Hindlimb muscle (tissue), 1 donor: ENCODE measurements around the gene JAKMIP1. TPM values are rescaled to one million over a fixed set of nuclear protein-coding genes. Genes with fewer than 3 reads are reported as not detected.

ENCODE experiments used
- DNase-seq: peaks from one replicate; pipeline ENCODE4 v3.0.0-alpha.2; 2013
- polyA plus RNA-seq: library from polyadenylated mRNA; unstranded; fragments of 120-200 nt; gene quantifications from one replicate; pipeline ENCODE4 v1.2.1, GENCODE V29; 2013; ENCODE audit not compliant: insufficient read length

The JAKMIP1 gene
- polyA plus RNA-seq, 1 donor: 0.14 TPM

DNA sequence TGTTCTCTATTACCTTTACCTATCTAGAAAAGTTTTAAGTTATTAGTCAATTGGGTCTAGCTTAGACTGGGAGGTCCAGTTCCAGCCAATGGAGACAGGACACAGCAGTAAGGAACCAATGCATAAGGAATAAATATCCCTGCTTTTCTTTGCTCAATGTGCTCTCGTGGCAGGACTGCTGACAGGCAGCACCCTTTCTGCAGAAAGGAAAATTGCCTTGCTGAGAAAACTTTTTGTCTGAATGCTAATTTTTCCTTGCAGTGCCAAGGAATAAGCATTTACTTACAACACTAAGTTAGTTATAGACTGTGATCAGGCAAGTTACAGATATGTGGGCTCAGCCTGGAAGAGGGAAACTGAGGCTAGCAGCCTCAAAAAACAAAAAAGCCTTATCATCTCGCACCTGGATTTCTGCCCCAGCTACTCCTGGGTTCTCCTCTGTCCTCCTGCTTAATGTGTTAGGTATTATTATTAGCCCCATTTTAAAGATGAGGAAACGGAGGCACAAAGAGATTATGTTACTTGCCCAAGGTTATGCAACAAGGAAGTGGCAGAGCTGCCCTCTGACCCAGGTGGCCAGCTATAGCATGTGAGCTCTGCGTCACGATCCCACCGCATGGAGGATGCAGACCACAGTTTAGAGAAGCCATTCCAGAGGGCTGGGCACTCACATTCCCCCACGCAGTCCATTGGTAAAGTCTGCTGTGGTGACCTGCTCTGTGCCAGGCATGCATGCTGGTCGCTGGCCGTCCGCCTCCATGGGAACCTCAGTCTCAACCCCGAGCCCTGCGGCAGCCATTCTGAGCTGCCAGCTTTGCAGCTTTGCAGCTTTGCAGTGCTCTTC, 141.6 kb downstream of the JAKMIP1 start:
- no peak for DNase-seq

DNA sequence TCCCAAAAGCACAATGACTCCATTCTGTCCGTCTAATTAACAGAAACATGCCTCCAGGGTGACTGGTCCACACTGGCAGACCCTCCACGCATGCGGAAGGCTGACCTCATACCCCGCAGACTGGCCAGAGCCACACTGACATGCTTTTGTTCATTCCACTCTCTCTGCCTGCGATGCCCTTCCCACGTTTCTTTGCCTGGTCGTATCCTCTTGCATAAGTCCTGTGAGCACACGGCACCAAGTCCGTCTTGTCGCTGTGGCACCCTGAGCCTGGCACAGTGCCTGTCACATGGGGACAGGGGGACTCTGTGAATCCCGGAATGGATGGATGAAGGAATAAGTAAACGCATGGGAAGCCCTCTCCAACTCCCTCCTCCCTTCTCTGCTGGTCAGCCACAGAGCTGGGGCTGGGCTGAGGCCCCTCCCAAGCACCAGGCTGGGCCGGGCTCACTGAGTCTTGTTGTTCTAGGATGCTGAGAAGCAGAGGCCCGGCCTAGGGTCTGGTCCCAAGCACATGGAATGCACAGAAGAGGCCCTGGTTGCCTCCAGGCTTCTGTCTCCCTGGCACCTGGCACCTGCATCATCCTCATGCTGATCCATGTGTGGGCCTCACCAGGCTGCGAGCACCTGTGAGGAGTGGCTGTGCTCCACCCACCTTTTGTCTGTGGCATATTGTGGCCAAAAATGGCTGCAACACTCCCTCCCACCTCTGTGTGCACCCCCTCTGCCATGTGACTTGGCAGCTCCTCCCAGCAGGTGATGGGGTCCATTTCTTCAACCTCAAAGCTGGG, 143.2 kb downstream of the JAKMIP1 start:
- DNase-seq: no peak

DNA sequence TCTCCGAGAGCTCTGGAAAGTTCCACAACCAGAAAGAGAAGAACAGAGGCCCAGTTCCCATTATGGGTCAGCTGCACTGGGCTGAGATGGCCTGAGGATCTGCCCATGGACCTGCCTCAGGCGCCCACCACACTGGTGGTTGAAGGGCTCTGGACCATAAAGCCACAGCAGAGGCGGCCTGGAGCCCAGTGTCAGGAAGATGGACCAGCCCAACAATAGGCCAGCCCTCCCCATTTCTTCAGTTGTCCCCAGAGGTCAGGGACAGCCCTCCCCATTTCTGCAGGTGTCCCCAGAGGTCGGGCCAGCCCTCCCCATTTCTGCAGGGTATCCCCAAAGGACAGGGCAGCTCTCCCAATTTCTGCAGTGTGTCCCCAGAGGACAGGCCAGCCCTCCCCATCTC, 144.9 kb downstream of the JAKMIP1 start:
- no peak for DNase-seq

DNA sequence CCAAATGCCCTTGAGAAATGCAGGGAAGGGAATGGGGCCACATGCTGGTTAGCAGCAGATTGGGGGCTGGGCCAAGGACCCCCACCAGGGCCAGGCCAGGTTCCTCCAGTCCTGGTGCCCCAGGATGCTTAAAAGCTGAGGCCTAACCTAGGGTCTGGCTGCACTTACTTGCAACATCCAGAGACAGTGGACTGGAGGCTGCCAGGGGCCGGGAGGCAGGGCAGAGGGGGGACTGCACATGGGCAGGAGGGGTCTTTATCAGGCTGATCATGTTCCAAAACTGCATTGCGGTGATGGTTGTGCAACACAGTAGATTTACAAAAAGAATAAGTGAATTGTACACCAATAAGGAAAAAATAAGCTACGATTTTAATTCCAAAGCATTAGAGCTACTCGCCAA, 145.3 kb downstream of the JAKMIP1 start:
- no peak for DNase-seq

DNA sequence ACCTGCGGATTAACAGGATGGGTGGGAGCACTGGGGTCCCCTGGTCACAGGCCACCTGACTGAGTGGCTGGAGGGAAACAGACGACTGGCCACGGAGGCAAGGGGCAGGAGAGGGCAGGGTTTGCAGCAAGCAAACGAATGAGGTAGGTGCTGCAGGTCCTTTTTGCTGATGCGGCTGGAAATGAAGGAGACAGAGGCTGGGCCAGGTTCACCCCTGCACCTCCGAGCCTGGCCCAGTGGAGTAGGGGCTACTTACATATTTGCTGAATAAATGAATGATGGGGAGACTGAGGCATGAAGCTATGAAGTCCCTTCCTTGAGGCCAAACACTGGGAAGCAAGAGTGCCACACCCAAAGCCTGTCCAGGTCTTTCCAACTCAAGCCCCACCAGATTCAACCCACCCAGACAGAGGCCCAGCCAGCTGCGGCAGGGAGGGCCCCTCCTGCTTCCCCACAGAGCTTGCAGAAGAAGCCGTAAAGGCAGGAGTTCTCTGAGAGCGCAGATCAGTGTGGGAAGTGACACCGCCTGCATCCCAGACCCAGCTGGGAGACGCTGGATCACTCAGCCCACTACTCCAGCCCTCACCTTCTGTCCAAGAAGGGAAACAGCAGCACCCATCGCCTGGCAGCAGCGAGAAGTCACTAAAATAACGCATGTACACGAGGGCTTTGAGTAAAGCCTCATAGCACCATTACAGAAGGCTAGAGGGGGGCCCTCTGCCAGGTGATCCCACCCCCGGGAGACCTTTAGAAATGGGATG, 146.0 kb downstream of the JAKMIP1 start:
- no peak for DNase-seq

DNA sequence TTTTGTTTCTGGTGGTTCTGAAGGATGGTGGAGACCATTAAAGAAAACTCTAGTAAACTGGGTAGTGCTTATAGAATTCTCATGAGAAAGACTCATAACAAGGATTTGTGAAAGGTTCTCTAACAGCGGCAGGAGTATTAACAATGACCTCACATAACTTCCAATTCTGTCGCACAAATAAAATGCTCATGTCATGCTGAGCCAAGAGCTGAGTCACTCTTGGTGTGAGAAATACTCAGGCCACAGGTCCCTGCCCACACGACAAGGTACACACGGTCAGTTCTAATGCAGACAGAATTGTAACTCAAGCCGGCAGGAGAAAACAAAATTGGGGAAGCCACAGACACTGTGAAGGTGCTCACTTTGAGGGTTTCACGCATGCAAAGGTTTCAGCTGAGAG, 147.7 kb downstream of the JAKMIP1 start:
- DNase-seq: no peak

DNA sequence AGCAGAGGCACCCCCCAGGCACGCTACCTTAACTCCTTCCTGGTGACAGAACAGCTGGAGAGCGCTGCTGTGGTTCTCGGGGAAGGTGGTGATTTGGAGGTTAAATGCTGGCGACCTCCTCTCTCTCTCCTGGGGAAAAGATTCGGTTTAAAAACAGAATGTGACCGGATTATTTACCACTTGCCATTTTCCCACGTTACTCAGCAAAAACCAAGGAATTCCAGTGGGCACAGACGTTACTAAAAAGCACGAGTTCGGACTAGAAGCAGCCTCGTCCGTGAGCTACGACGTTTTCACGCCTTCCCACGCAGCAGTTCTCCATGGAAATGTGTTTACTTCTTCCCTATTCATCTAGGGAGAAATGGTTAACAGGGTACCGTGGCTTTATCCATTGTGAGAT, 149.8 kb downstream of the JAKMIP1 start:
- no peak for DNase-seq

DNA sequence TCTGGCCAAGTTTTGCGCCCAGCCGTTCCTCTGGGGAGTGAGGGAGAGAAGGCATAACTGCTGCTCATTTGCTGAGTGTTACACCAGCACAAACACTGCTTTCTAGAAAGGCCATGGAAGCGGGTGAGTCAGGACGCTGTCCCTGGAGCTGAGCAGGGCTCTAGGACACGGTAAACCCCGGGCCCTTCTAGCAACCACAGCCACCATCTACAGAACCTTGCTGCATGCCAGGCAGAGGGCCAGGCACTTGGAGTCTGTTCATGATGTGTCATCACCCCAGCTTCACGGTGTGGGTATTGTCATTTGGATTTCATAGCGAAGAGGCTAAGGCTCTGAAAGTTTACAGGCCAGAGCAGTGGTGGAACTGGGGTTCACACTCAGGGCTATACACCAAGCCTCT, 150.4 kb downstream of the JAKMIP1 start:
- no peak for DNase-seq

DNA sequence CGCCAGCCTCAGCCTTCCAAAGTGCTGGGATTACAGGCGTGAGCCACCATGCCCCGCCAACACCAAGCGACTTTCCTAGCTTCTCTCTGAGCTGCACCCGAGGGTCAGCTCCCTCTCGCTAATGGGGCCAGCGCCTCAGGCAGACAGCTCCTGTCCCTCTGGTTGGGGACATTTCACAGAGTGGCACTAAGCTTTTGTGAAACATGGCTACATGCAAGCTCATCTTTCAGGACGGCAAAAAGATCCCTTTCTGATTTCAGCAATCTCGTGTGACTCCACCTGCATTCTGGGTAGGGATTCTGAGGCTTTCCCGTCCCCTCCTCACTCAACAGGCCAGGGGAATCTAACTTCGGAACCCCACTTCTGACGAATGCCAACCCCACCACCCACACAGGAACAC, 151.1 kb downstream of the JAKMIP1 start:
- no peak for DNase-seq

DNA sequence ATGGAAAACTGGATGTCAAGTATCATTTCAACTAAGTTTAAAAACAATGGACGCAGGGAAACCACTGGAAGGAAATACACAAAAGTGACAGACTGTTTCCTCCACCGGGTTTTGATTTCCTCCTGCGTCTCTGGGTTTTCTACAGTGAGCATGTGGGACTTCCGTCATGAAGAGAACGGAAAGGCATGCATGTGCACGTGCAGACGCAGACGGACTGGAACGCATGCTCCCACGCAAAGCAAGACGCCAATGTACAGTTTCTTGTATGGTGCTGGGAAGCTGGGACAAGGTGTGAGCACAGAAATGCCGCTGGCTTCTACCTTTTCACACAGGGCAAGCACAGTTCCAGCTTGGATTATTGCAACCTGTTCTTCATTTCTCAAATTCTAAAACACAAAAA, 151.8 kb downstream of the JAKMIP1 start:
- DNase-seq: no peak

DNA sequence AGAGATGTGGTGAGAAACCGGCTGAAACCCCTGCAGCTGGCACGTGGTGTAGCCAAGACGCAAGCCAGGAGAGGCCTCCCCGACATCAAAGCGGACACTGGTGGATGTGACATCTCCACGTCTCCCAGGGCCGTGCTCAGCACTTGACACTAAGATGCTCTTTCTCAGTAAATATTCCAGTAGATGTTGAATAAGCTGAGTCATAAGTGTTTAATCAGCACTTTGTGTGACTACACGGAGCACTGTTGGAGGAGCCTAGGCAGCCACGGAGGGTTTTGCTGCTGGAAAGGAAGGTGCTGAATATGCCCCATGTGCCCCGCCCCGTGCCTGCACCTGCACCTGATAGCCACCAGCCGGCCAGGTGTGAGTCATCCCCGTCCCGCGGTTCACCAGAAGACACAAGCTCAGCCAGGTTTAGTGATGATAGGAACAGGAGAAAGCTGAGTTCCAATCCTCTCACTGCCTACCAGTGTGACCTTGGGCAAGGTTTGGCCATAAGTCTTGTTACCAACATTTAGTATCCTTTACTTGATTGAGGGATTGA, 153.1 kb downstream of the JAKMIP1 start:
- no peak for DNase-seq

DNA sequence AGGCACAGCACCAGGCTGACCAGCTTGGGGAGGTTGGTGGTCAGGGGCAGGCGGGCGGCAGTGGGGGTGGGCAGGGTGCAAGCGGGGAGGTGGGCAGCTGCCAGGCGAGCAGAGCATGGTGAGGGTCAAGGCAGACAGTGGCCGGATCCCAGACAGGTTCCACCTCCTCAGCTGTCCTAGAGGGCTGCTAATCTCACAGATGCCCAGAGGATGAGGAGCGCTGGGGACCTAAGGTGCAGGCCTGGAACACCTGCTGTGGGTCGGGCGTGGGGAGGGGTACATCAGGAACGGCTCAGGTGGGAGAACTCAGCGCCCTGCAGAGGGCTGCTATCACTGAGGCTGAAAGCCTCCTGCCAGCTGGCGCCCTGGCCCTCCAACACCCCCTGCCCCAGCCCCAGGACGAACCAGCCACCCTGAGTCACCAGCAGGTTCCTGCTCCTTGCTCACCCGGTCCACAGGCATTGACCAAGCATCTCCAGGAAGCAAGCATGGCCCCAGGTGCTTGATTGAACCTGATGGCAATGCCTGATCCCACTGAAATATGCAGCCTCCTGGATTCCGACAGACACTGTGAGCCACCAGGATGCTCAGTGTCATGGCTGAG, 153.7 kb downstream of the JAKMIP1 start:
- no peak for DNase-seq

DNA sequence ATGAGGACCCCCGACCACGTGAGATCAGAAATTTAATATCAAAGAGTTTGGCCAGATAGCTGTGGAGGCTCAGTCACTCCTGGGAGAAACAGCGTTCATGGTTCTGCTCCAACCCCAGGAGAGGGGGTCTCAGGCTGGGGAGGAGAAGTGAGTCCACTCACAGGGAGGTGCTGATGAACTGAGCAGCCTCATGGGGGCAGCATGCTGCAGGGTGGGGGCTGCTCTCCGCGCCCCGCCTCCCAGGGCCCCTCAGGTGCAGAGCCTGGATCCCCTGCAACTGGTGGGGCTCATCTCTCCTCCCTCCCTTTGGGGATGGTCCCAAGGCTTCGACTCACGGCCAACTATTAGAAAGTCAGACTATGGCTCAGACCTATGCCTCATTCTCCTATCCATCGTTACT, 155.5 kb downstream of the JAKMIP1 start:
- no peak for DNase-seq

DNA sequence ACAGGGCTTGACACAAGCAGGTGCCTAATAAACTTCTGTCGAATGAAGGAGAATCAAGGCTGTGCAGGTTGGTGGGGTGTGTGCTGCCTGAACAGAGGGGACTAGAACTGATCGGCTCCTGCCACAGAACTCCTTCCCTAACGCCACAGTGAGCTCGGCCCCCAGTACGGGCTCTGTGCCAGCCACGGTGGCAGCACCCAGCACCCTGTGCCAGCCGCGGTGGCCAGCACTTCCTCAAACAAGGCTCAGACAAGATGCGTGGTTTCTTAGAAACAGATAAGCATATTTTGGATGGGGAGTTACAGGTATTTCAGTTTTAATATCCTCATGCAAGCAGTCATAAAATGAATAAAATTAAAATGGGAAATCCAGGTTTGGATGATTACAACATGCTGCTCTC, 156.1 kb downstream of the JAKMIP1 start:
- DNase-seq: no peak

DNA sequence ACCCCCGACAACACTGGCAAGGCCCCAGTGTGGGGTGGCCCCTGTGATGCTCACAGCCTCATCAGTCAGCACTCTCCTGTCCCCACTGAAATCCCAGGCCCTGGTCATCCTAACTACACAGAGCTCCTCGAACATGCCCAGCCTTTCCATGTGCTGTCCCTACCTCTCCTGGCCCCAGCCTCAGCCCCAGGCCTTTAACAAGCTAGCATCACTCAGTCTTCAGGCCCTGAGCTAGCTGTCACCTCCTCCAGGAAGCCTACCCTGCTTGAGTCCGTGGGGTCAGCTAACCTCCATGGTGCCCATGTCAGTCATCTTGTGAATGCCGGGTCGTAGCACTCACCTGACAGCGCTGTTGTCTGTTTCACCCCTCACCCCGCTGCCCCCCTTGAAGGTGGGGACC, 156.5 kb downstream of the JAKMIP1 start:
- no peak for DNase-seq

DNA sequence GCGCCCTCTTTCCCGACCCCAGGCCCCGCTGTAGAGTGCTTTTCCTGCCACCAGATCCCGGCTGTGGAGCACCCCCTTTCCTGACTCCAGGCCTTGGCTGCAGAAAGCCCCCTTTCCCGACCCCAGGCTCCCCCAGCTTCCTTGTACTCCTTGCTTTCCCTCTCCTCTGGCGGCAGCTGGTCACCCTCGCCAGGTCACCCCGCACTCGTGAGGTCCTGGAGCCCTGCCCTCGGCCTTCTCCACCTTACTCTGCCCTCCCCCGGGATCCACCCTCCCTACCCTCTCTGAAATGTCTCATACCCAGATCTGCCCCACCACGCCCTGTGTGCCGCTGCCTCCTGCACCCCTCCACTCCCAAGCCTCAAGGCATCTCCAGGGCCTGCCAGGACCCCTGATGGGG, 157.2 kb downstream of the JAKMIP1 start:
- DNase-seq: no peak

DNA sequence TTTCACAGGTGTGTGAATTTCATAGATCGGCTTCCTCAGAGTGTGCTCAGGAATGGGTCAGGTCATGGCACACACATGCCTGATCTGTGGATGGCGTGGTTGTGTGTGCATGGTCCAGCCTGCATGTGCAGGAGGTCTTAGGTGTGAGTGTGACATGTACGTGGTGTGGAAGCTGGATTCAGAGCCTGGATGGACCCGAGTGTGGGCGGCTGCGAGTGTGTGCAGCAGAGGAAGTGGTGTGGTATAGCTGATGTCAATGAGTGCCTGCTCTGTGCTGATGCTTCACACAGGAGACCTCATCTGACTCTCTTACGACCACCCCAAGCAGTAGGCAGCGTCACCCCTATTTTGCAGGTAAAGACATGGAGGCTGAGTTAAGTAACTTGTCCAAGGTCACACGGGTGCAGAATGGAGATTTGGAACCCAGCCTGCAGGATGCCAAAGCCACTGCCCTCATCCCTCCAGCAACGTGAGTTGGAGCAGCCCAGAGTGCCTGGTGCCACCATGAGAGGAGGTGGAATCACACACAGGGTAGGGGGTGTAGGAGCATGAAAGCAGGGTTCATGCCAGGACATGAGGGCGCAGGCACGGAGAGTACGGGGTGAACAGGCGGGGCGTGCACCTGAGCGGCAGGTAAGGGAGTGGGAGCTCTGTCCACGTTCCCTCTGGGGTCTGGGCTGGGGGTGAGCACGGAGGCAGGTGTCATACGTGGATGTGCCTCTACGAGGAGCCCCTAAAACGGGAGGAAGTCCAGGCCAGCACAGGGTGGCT, 157.9 kb downstream of the JAKMIP1 start:
- no peak for DNase-seq

DNA sequence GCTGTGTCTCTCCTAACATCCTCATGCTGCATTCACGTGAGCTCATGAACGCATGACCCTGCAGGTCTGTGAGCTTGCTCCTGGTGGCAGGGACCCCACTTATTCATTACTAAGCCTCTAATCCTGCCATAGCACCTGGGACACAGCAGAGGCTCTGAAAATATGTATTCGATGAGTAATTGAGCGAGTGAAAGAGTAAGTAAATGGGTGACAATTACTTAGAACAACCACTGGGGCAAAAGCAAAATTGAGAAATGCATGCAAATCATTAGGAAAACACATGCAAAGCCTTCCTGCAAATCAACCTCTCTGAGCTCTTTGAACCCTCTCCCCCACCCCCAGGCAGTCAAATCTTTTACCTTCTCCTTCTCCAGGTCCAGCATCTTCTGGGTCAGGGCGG, 158.5 kb downstream of the JAKMIP1 start:
- DNase-seq: no peak

DNA sequence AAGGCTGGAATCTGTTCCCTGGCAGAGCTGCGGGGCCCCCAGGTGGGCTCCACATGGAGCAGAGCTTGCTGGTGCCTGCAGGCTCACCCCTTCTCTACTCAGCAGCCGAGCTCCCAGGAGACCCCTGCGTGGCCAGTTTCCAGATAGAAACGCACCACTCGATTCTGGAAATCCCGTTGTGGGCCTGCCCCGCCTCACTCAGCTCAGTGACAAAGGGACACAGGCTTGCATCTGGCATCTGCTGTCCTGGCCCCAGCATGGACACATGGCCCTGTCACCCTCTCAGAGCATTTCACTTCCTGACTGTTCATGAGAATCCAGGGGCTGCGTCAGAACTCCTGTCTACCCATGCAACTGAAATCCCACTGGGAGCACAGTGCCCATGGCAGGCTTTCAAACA, 161.6 kb downstream of the JAKMIP1 start:
- no peak for DNase-seq

DNA sequence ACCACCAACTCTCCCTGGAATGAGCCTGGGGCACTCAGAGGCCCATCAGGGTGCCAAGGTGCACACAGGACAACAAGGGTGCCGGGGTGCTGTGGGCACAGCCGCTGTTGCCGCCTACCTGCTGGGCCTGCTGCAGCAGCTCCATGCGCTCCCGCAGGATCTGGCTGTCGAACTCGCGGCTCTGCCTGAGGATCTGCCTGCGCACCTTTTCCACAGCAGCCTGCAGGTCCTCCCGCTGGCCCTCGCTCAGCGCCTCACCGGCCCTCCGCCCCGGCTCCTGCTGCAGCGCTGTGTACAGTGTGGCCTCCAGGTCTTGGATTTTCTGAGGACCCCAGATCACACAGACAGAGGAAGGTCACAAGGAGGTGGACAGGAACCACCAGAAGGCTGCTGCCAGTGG, 164.6 kb downstream of the JAKMIP1 start:
- DNase-seq: no peak

DNA sequence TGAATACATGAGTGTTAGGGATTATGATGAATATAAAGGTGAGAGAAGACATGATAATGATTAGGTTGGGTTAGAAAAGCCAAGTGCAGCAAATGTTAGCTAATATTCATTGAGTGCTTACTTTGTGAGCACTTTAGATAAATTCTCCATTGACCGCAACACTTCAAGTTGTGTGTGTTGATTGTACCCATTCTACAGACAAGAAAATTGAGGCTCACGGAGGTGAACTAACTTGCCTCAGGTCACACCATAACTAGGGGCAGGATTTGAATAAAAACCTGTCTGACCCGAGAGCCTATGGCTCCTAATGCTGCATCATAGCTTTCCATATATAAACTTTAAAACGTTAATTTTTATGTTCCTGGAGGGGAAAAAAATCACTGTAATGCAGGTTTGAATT, 167.0 kb downstream of the JAKMIP1 start:
- no peak for DNase-seq
